LNCaP clone FGC (cell line): Measurements from ENCODE around the gene LTBP1.

Experiments used
- DNase-seq: peaks from one replicate; pipeline ENCODE4 v3.0.0-alpha.2; 2011; ENCODE audit warnings: low read depth
- H3K4me3 ChIP-seq: 2 replicates; pipeline ENCODE4 v1.5.1; 2011; ENCODE audit warnings: mild to moderate bottlenecking, low read depth, low read length, control low read depth
- CTCF ChIP-seq: IDR thresholded peaks from 2 replicates; pipeline ENCODE4 v1.5.1; 2012; ENCODE audit warnings: mild to moderate bottlenecking; ENCODE audit not compliant: control insufficient read depth, insufficient read depth; ENCODE audit errors: extremely low read depth

LTBP1 gene

DNA sequence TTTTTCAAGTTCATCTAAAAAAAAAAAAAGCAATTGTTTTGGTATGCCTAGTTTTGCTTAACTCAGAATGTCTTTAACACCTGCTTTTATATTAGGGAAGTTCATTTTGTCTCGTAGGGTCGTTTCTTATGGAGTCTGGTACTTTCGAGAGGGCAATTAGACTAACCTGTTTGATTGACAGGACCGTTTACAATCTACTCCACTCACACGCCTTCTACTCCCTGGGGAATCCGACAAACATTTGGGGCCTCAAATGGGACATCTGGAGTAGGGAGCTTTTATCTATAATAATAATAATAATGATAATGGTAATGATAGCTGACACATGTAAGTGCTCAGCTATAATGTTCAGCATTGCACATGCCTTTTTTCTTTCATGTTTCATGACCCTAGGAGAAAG lies 268.1 kb downstream of the LTBP1 start:
- DNase-seq, result no peak
- no peak for TF ChIP-seq CTCF
- H3K4me3 ChIP-seq, result no peak overlapping the region

DNA sequence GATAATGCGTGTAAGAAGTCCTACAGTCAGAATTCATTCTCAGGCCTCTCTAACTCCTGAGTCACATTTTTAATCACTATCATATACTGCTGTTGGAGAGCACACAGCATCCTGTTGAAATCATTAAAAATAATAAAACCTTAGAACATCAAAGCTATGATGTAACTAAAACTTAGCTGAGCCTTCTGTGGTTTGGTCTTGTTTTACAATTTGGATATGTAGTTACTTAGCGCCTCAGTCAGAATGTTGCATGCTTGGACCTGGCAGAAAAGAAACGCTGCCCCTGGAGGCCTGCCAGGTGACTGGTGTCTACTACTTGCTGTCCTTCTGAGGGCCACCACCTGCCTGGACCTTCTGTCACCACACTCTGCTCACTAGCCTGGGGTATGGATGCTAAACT lies 268.5 kb downstream of the LTBP1 start:
- H3K4me3 ChIP-seq, result no peak overlapping the region
- no peak for TF ChIP-seq CTCF
- DNase-seq, result no peak

- DNase-seq, result no peak
- TF ChIP-seq CTCF, result no peak
- H3K4me3 ChIP-seq, result no peak overlapping the region
These were observed 269.2 kb downstream of the LTBP1 start for GRCh38 chr2:33215983-33216382.

DNA sequence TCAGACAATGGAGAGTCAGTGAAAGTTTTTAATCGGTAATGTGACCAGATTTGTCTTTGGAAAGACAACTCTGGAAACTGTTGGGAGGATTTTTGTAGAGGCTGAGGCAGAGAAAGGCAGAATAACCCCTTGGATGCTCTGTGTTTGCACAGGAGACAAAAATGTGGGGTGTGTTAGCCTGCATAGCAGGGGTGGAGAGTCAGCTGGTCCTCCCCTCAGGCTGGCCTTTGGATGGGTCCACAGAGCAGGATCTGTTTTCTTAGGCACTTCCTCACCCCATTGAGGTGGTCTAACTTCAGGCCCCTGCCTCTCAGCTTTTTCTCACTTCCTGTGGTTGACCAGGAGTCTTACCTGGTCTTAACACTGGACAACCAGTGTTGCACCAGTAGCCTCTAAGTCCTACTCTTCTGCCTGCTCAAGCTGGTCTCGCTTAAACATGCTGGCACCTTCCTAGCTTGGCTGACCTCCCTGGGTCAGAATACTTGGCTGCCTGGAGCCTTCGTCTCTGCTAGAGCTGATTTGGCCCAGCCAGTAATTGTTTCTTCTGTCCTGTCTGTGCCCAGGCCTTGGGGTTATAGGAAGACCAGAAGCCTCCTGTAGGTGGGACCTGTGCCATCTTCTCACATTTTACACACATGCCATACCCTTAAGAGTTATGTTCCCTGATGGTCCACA lies 269.9 kb downstream of the LTBP1 start:
- TF ChIP-seq CTCF, result no peak
- no peak for DNase-seq
- no peak overlapping the region for H3K4me3 ChIP-seq

DNA sequence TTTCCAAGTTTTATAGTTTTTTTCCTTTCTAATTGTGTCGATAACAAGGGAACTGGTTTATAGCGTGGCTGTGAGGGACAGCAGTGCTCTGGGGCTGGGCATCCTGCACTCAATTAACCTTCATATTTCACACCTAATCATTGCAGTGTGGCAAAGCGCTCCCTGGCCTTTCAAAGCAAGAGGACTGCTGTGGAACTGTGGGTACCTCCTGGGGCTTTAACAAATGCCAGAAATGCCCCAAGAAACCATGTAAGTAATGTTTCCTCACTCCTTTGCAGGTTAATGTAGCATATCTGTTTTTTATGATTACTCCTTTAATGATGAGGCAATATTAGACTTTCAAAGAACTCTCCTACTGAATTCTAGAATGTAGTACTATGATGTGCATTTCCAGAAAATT lies 270.7 kb downstream of the LTBP1 start:
- no peak for DNase-seq
- TF ChIP-seq CTCF, result no peak
- no peak overlapping the region for H3K4me3 ChIP-seq

DNA sequence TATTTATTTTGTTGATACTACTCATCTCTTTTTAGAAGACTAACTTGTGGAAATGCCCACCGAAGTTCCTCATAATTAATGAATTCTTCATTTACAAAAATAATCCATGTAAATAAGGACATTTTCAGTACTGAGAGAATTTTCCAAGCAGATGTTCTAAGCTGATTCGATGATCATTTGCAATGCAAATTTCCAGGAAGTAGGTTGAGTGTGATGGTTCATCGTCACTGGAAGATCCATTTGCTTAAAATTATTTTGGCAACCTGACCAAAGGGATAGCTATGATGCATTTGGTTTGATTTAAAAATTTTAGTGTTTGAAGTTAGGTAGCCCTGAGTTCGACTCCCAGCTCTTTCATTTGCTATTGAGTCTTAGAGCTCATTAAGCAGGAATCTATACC lies 272.4 kb downstream of the LTBP1 start:
- no peak overlapping the region for H3K4me3 ChIP-seq
- no peak for TF ChIP-seq CTCF
- DNase-seq, result no peak

GRCh38 chr2:33219850-33220275 lies 273.1 kb downstream of the LTBP1 start:
- H3K4me3 ChIP-seq, result no peak overlapping the region
- no peak for DNase-seq
- TF ChIP-seq CTCF, result no peak
